ENCODE measurements around the gene GGA1. TPM values are rescaled to one million over a fixed set of nuclear protein-coding genes. Genes with fewer than 3 reads are reported as not detected.

The GGA1 gene, protein sequence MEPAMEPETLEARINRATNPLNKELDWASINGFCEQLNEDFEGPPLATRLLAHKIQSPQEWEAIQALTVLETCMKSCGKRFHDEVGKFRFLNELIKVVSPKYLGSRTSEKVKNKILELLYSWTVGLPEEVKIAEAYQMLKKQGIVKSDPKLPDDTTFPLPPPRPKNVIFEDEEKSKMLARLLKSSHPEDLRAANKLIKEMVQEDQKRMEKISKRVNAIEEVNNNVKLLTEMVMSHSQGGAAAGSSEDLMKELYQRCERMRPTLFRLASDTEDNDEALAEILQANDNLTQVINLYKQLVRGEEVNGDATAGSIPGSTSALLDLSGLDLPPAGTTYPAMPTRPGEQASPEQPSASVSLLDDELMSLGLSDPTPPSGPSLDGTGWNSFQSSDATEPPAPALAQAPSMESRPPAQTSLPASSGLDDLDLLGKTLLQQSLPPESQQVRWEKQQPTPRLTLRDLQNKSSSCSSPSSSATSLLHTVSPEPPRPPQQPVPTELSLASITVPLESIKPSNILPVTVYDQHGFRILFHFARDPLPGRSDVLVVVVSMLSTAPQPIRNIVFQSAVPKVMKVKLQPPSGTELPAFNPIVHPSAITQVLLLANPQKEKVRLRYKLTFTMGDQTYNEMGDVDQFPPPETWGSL
- total RNA-seq = 10 to 100 TPM; 70.4 to 79.0 (median 74.3) TPM
- long read RNA-seq, donor 1, transcript GGA1-222 (3 exons, 1,384 nt) = minor isoform, 6 of 86 reads
- long read RNA-seq, donor 1, transcript GGA1-216 (4 exons, 790 nt) = major isoform, 18 of 86 reads
- long read RNA-seq, donor 1, transcript GGA1-203 (17 exons, 3,159 nt) = minor isoform, 17 of 86 reads
- long read RNA-seq, donor 1, partial matches to known transcripts = 19 of 86 reads
- long read RNA-seq, donor 1, other reads (novel, unspliced or antisense) = 24 of 86 reads
- long read RNA-seq, donor 2, transcript GGA1-203 (17 exons, 3,159 nt) = minor isoform, 19 of 52 reads
- long read RNA-seq, donor 2, transcript GGA1-222 (3 exons, 1,384 nt) = major isoform, 29 of 52 reads
- long read RNA-seq, donor 2, partial matches to known transcripts = 3 of 52 reads
- long read RNA-seq, donor 2, other reads (novel, unspliced or antisense) = 0 of 52 reads

DNA sequence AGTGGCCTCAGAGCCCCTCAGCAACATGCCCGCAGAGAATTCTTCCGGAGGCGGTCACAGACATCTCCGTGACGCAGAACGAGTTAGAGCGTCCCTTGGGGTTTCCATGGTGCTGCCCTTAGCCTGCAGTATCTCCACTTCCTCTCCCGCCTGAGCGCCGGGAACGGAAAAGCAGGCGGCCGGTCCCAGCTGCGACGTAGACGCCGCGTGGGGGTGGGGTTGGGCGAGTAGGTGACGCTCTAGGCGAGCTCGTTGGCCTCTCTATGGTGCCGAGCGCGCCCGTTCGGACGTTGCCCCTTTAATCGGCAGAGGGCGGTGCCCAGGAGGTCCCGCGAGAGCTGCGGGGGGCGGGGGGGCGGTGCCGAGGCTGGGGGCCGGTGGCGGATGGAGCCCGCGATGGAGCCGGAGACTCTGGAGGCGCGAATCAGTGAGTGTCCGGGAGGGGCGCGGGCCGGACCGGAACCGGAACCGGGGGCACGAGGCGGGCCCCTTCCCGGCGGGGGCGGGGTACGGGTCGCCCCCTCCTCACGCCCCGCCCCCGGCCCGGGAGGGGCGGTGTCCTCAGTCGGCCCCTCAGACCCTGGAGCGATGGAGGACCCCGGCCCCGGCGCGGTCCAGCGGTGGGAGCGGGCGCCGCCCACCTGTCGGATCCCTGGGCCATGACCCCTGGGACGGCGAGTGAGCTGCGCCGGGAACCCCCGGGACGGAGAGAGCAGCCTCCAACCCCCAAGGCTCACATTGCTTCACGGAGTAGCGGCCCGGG is at the start of gene GGA1:
GGA1 (plus strand) TSS at position 358 of the 763 bp plus-strand sequence; CDS start at position 385, 27 bp downstream.
- peak; percentile 88 for ATAC-seq
- DNase-seq = peak; percentile 96 to 99 (median 96)
- H3K4me3 ChIP-seq = peak within 1 kb of the TSS; percentile 48
- TF ChIP-seq, protein P1, sequence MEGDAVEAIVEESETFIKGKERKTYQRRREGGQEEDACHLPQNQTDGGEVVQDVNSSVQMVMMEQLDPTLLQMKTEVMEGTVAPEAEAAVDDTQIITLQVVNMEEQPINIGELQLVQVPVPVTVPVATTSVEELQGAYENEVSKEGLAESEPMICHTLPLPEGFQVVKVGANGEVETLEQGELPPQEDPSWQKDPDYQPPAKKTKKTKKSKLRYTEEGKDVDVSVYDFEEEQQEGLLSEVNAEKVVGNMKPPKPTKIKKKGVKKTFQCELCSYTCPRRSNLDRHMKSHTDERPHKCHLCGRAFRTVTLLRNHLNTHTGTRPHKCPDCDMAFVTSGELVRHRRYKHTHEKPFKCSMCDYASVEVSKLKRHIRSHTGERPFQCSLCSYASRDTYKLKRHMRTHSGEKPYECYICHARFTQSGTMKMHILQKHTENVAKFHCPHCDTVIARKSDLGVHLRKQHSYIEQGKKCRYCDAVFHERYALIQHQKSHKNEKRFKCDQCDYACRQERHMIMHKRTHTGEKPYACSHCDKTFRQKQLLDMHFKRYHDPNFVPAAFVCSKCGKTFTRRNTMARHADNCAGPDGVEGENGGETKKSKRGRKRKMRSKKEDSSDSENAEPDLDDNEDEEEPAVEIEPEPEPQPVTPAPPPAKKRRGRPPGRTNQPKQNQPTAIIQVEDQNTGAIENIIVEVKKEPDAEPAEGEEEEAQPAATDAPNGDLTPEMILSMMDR (IDR thresholded peaks at IDR 0.05) = no peak
- no peaks in the 10 kb centered on the region for H3K9me3 ChIP-seq
- H3K4me1 ChIP-seq (ENCODE audit: low read depth) = peaks cover 42% of the 10 kb centered on the region
- intact Hi-C loops (cut with DNase I, micrococcal nuclease) = no loop called here
- H3K36me3 ChIP-seq (ENCODE audit: low read depth) = no peaks in the 10 kb centered on the region

DNA sequence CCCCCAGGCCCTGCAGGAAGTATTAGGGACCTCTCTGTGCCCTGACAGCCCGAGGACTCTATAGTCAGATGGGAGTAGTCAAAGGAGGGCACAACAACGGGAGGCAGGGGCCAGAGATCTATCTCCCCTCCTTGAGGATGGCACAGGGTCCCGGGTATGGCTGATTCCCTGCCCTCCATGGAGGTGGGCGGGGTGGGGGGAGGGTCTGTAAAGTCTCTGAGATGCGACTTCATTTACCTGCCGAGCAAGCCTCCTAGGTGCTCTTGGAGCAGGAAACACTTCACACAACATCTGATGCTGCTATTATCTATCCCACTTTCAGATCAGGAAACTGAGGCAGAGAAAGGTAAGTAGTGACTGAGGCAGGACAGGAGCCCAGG is 49.1 kb upstream of the GGA1 start:
- TF ChIP-seq, protein P1 (IDR thresholded peaks at IDR 0.05) = no peak

DNA sequence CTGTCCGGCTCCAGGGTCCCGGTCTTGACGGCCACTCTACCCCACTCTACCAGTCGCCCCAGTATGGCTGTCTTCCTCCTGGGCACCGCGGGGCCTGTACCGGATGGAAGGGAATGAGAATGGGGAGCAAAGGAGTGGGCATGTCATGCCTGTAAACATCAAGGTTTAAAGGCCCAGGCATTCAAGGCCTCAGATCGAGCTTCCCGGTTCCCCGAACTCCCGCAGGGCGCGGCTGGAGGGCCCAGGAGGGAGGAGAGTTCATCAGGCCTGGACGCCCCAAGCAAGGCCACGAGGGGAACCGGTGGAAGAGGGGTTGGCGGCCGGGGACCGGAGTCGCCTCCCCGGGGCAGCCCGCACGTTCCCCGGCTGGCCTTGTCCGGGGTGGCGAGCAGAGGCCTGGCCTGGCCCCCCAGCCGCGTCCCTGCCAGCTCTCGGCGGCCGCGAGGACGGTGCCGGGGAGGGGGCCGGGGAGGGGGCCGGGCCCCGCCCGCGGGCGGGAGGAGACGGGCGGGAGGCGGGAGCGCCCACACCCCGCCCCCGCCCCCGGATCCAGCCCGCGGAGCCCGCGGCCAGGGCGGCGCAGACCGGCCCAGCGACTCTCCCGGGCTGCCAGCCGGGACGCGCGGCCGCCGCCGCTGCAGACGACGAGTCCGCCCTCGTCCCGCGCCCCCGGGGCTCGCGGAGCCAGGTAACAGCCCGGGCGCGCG is 48.6 kb upstream of the GGA1 start, which contains the start of gene CDC42EP1:
CDC42EP1 (plus strand) TSS at position 580 of the 707 bp plus-strand sequence. CDS start 5,870 bp downstream, outside the sequence.
- Histone ChIP-seq H3K9me3 (no peaks in the 10 kb centered on the region), H3K4me3 (peak within 1 kb of the TSS; percentile 67), H3K36me3 (ENCODE audit: low read depth) (no peaks in the 10 kb centered on the region), H3K4me1 (ENCODE audit: low read depth) (peaks cover 43% of the 10 kb centered on the region)
- ATAC-seq = peak; percentile 73
- intact Hi-C loops (cut with DNase I, micrococcal nuclease) = loop anchor here in 1 of 2 donors (2.0 kb wide), 1 partner anchor 15 kb away; no protein-coding TSS in a partner anchor
- DNase-seq = peak; percentile 73 to 87 (median 86)
- TF ChIP-seq, protein P1 (IDR thresholded peaks at IDR 0.05) = no peak

More for the DNA sequence above, 49.1 kb upstream of the GGA1 start:
- Histone ChIP-seq H3K4me1 (ENCODE audit: low read depth) (peaks cover 38% of the 10 kb centered on the region), H3K4me3 (no peak overlapping the region), H3K9me3 (no peaks in the 10 kb centered on the region), H3K36me3 (ENCODE audit: low read depth) (no peaks in the 10 kb centered on the region)
- intact Hi-C loops (cut with DNase I, micrococcal nuclease) = no loop called here
- DNase-seq (no peak), ATAC-seq (no peak)

DNA sequence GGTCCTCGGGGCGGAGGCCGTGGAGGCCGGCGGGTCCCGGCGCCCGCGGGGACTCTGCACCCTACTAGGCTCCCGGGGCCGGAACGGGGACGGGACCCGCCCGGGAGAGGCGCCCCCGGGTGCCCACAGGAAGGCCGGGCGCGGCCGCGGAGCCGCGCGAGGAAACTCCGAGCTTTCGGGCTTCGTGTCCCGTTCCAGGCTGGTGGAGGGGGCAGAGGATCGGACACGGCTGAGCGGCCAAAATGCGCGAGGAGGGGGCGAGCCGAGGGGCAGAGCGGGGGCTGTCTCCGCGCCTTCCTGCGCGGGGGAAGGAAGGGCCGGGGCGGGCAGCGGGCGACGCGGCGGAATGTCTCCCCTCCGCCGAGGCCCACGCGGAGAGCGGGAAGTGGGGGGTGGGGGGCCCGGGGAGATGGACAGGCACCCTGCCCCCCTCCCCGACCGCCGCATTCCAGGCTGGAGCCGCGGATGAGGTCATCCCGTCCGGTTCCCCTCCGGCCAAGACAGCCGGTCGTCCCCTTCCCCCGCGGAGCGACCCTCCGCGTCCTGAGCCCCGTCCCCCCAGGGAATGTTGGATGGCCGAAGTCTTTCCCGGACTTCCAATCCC is 47.9 kb upstream of the GGA1 start:
- peak; percentile 11 for ATAC-seq
- Histone ChIP-seq H3K4me3 (peak overlapping the region; percentile 67), H3K36me3 (ENCODE audit: low read depth) (no peaks in the 10 kb centered on the region), H3K9me3 (no peaks in the 10 kb centered on the region), H3K4me1 (ENCODE audit: low read depth) (peaks cover 46% of the 10 kb centered on the region)
- peak in 1 of 3 donors; percentile 70 for DNase-seq
- intact Hi-C loops (cut with DNase I, micrococcal nuclease) = loop anchor here in 1 of 2 donors (2.0 kb wide), 1 partner anchor 16 kb away; no protein-coding TSS in a partner anchor
- TF ChIP-seq, protein P1 (IDR thresholded peaks at IDR 0.05) = no peak
